GM12891 (cell line): Measurements from ENCODE around the gene SLC12A1.
A peak's percentile ranks its signal among the peaks of the same experiment; 100 is the strongest.

ENCODE experiments used
- PAX5 ChIP-seq: IDR thresholded peaks from 2 replicates; pipeline ENCODE4 v1.6.1; 2011; ENCODE audit warnings: low read length, moderate library complexity, mild to moderate bottlenecking; ENCODE audit not compliant: insufficient read depth, severe bottlenecking
- POLR2A ChIP-seq: IDR thresholded peaks from 2 replicates; pipeline ENCODE4 v1.6.1; 2011; ENCODE audit warnings: low read depth, low read length, control low read depth
- POLR2AphosphoS5 ChIP-seq: IDR thresholded peaks from 2 replicates; pipeline ENCODE4 v1.6.1; 2011; ENCODE audit warnings: low read depth, low read length, control low read depth
- POU2F2 ChIP-seq: IDR thresholded peaks from 2 replicates; pipeline ENCODE4 v1.6.1; 2011; ENCODE audit warnings: low read depth, mild to moderate bottlenecking, control low read depth, low read length, moderate library complexity
- SPI1 ChIP-seq: IDR thresholded peaks from 2 replicates; pipeline ENCODE4 v1.6.1; 2011; ENCODE audit warnings: low read depth, low read length, control low read depth
- TAF1 ChIP-seq: IDR thresholded peaks from 2 replicates; pipeline ENCODE4 v1.6.1; 2011; ENCODE audit warnings: low read depth, low read length, control low read depth

DNA sequence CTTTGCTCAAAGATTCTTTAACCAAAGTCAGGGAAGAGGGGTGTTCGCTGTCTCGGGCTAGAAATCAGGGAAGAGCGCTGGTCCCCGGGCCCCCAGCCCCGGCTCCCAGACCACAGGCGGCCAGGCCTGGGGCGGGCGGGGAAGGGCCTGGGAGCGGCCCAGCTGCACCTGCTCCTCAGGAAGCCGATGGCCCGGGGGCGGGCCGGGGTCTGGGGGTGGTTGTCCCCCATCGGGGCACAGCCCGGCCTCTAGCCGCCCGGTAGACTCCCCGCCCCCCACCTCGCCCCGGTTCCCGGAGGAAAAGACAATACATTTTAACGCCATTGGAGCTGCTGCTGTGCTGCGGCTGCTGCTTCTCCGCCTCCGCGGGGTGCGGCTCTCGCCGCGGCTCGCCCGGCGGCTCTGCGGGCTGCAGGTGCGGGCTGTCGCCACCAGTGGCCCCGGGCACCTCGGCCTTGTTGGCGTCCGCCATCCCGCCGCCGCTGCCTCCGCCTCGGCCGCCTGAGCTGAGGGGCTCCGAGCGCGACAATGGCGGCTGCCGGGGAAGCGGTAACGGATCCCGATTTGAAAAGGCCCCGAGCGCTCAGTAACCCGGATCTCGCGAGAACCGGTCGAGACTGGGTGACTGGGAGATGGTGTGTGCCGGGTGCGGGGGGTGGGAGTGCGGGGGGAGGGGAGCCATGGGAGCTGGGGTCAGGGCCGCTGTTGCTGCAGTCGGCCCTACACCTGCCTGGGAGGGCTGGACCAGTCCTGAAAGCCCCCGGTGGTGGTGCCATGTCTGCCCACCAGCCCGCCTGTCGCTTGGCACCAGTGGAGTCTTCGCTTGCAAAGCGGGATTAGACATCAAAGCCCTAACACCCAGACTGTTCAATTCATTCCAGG, 28.1 kb upstream of the SLC12A1 start, which contains the start of gene MYEF2:
- TF ChIP-seq TAF1 = no peak
- no peak for TF ChIP-seq POLR2A
- TF ChIP-seq POLR2AphosphoS5 = no peak
- TF ChIP-seq PAX5 = no peak
- TF ChIP-seq POU2F2 = peak; percentile 21; the same call in 1 of the 2 replicates
- TF ChIP-seq SPI1 = no peak
